Loucy (cell line): Measurements from ENCODE around the gene NARF.

ENCODE experiments used
- H2AFZ ChIP-seq: fragments of 200-600 bp; sonication (generic); 2 replicates; pipeline ENCODE4 v1.6.0; 2016; ENCODE audit warnings: antibody characterized with exemption, mild to moderate bottlenecking, low read length, moderate library complexity
- H3F3A ChIP-seq: fragments of 200-600 bp; 2 replicates; pipeline ENCODE4 v1.6.0; 2016; ENCODE audit warnings: antibody characterized with exemption, low read depth, mild to moderate bottlenecking
- H3K27me3 ChIP-seq: fragments of 200-600 bp; sonication (generic); 2 replicates; pipeline ENCODE4 v1.6.1; 2014; ENCODE audit warnings: low read length, mild to moderate bottlenecking; ENCODE audit not compliant: insufficient read depth, poor library complexity, severe bottlenecking
- H3K36me3 ChIP-seq: fragments of 200-600 bp; sonication (generic); 2 replicates; pipeline ENCODE4 v1.6.1; 2016; ENCODE audit warnings: low read length; ENCODE audit not compliant: insufficient read depth
- H3K4me1 ChIP-seq: fragments of 200-600 bp; sonication (generic); 2 replicates; pipeline ENCODE4 v1.5.1; 2014; ENCODE audit warnings: low read length, mild to moderate bottlenecking; ENCODE audit not compliant: insufficient read depth, poor library complexity, severe bottlenecking
- H3K4me2 ChIP-seq: fragments of 200-600 bp; sonication (generic); 2 replicates; pipeline ENCODE4 v1.6.0; 2014; ENCODE audit warnings: antibody characterized with exemption, low read length, low read depth, mild to moderate bottlenecking; ENCODE audit not compliant: poor library complexity, severe bottlenecking
- H3K4me3 ChIP-seq: fragments of 200-600 bp; sonication (generic); 2 replicates; pipeline ENCODE4 v1.5.1; 2014; ENCODE audit warnings: low read length, mild to moderate bottlenecking, mixed read lengths; ENCODE audit not compliant: poor library complexity, severe bottlenecking
- H3K79me2 ChIP-seq: fragments of 200-600 bp; sonication (generic); 2 replicates; pipeline ENCODE4 v1.6.1; 2014; ENCODE audit warnings: low read length; ENCODE audit not compliant: insufficient read depth
- H3K9ac ChIP-seq: fragments of 200-600 bp; sonication (generic); 2 replicates; pipeline ENCODE4 v1.6.0; 2014; ENCODE audit warnings: mild to moderate bottlenecking, low read depth, low read length, moderate library complexity; ENCODE audit not compliant: poor library complexity, severe bottlenecking
- H3K9me2 ChIP-seq: fragments of 200-600 bp; sonication (generic); replicated peaks from 2 replicates; pipeline ENCODE4 v1.6.1; 2016; ENCODE audit warnings: low read depth, low read length, mixed read lengths
- H3K9me3 ChIP-seq: fragments of 200-600 bp; sonication (generic); 2 replicates; pipeline ENCODE4 v1.6.1; 2014; ENCODE audit warnings: mild to moderate bottlenecking, antibody characterized with exemption, low read length, low read depth; ENCODE audit not compliant: insufficient read depth
- H4K20me1 ChIP-seq: fragments of 200-600 bp; sonication (generic); 2 replicates; pipeline ENCODE4 v1.6.0; 2014; ENCODE audit warnings: antibody characterized with exemption, low read length, mild to moderate bottlenecking; ENCODE audit not compliant: insufficient read depth, poor library complexity, severe bottlenecking
- CTCF ChIP-seq: fragments of 200-600 bp; sonication (generic); conservative IDR thresholded peaks from 2 replicates; pipeline ENCODE4 v1.5.1; 2014; ENCODE audit warnings: mild to moderate bottlenecking, antibody characterized with exemption, low read length
- EZH2phosphoT487 ChIP-seq: fragments of 200-600 bp; IDR thresholded peaks from 2 replicates; pipeline ENCODE4 v1.6.1; 2018; ENCODE audit warnings: antibody characterized with exemption, mild to moderate bottlenecking, moderate library complexity, borderline replicate concordance

NARF gene

GRCh38 chr17:82419540-82419939 is 39.0 kb upstream of the NARF start:
- Histone ChIP-seq H3F3A (no peaks in the 10 kb centered on the region), H3K4me1 (peaks cover 14% of the 10 kb centered on the region), H4K20me1 (peaks cover 22% of the 10 kb centered on the region), H3K4me2 (peak overlapping the region; percentile 83), H3K36me3 (no peaks in the 10 kb centered on the region), H3K9ac (peak overlapping the region; percentile 84), H3K4me3 (peak overlapping the region; percentile 99), H3K27me3 (no peaks in the 10 kb centered on the region), H3K9me2 (no peaks in the 10 kb centered on the region), H3K79me2 (peaks cover 16% of the 10 kb centered on the region; the same call in 1 of the 2 replicates), H3K9me3 (no peaks in the 10 kb centered on the region), H2AFZ (no peak overlapping the region)
- TF ChIP-seq EZH2phosphoT487: no peak
- TF ChIP-seq CTCF: no peak

- TF ChIP-seq EZH2phosphoT487 (no peak), CTCF (peak; percentile 96)
- Histone ChIP-seq H4K20me1 (no peaks in the 10 kb centered on the region), H3K4me3 (no peak overlapping the region), H3K27me3 (no peaks in the 10 kb centered on the region), H3K4me2 (peak overlapping the region; percentile 44), H3F3A (0 out of 2 replicates have a peak, but pooled peaks cover 4% of the 10 kb centered on the region), H3K36me3 (no peaks in the 10 kb centered on the region), H3K79me2 (peaks cover 25% of the 10 kb centered on the region), H3K9ac (peak overlapping the region; percentile 51), H3K4me1 (peaks cover 23% of the 10 kb centered on the region), H3K9me2 (no peaks in the 10 kb centered on the region), H3K9me3 (no peaks in the 10 kb centered on the region), H2AFZ (no peak overlapping the region)
These were observed 34.3 kb upstream of the NARF start for GRCh38 chr17:82424001-82424862.

- Histone ChIP-seq H3K4me3 (no peak overlapping the region), H3K9me3 (no peaks in the 10 kb centered on the region), H2AFZ (no peak overlapping the region), H4K20me1 (no peaks in the 10 kb centered on the region), H3K79me2 (peaks cover 20% of the 10 kb centered on the region), H3K36me3 (no peaks in the 10 kb centered on the region), H3K4me2 (peak overlapping the region; percentile 44), H3K9ac (peak overlapping the region; percentile 51), H3K27me3 (no peaks in the 10 kb centered on the region), H3F3A (0 out of 2 replicates have a peak, but pooled peaks cover 4% of the 10 kb centered on the region), H3K9me2 (no peaks in the 10 kb centered on the region), H3K4me1 (peaks cover 23% of the 10 kb centered on the region)
- no peak for TF ChIP-seq EZH2phosphoT487
- TF ChIP-seq CTCF: no peak
These were observed 33.7 kb upstream of the NARF start for GRCh38 chr17:82424863-82425159.
